Fibroblast of lung (primary cell): Measurements from ENCODE around the gene ENG. TPM values are rescaled to one million over a fixed set of nuclear protein-coding genes. Genes with fewer than 3 reads are reported as not detected.

ENCODE experiments used
- DNase-seq, 2 donors: peaks; one replicate each; pipeline versions ENCODE4 v3.0.0 to v3.0.0-alpha.2; 2010; ENCODE audit warnings: low read depth in 2 of 2
- H2AFZ ChIP-seq: 2 replicates; pipeline ENCODE4 v1.5.1; 2012; ENCODE audit warnings: low read length, control low read depth, inconsistent platforms
- H3K27ac ChIP-seq: 2 replicates; pipeline ENCODE4 v1.5.1; 2011; ENCODE audit warnings: low read length, control low read depth; ENCODE audit not compliant: insufficient read depth
- H3K27me3 ChIP-seq: 2 replicates; pipeline ENCODE4 v1.5.1; 2011; ENCODE audit warnings: mild to moderate bottlenecking, low read length; ENCODE audit not compliant: control insufficient read depth, insufficient read depth
- H3K36me3 ChIP-seq: 2 replicates; pipeline ENCODE4 v1.5.1; 2011; ENCODE audit warnings: low read length; ENCODE audit not compliant: control insufficient read depth, insufficient read depth
- H3K4me1 ChIP-seq: 2 replicates; pipeline ENCODE4 v1.5.1; 2011; ENCODE audit warnings: low read length; ENCODE audit not compliant: control insufficient read depth, insufficient read depth; ENCODE audit errors: extremely low read depth
- H3K4me2 ChIP-seq: 2 replicates; pipeline ENCODE4 v1.5.1; 2011; ENCODE audit warnings: low read length, control low read depth; ENCODE audit not compliant: insufficient read depth; ENCODE audit errors: extremely low read depth
- H3K4me3 ChIP-seq, 4 experiments: fragments of 200-600 bp in 1 of 4; sonication (generic) in 1 of 4; replicated peaks in 1 of 4; 2 replicates each; pipeline ENCODE4 v1.5.1; 2011 to 2016; ENCODE audit warnings: low read length in 4 of 4, low read depth in 3 of 4, mild to moderate bottlenecking in 3 of 4, control low read depth in 2 of 4, inconsistent platforms in 1 of 4, mixed read lengths in 1 of 4; ENCODE audit not compliant: insufficient read depth in 1 of 4; ENCODE audit errors: control extremely low read depth in 1 of 4
- H3K79me2 ChIP-seq: 2 replicates; pipeline ENCODE4 v1.5.1; 2012; ENCODE audit warnings: mild to moderate bottlenecking, low read length, inconsistent platforms; ENCODE audit not compliant: control insufficient read depth, insufficient read depth
- H3K9ac ChIP-seq: 2 replicates; pipeline ENCODE4 v1.5.1; 2011; ENCODE audit warnings: mild to moderate bottlenecking, low read length, control low read depth; ENCODE audit not compliant: insufficient read depth
- H3K9me3 ChIP-seq: 2 replicates; pipeline ENCODE4 v1.5.1; 2012; ENCODE audit warnings: low read depth, low read length; ENCODE audit not compliant: control insufficient read depth, insufficient read depth
- H4K20me1 ChIP-seq: 2 replicates; pipeline ENCODE4 v1.5.1; 2011; ENCODE audit warnings: low read length; ENCODE audit not compliant: control insufficient read depth, insufficient read depth; ENCODE audit errors: extremely low read depth
- EZH2 ChIP-seq: IDR thresholded peaks from 2 replicates; pipeline ENCODE4 v1.5.1; 2012; ENCODE audit warnings: low read length, control low read depth, mild to moderate bottlenecking; ENCODE audit errors: missing control alignments
- polyA plus RNA-seq, 2 donors: library from polyadenylated mRNA; depleted of rRNA in 1 of 2; stranded (reverse) in 1 of 2; unstranded in 1 of 2; fragments of >200 nt; gene quantifications; 2 replicates each; pipeline ENCODE4 v1.2.1, GENCODE V29; 2011 to 2012; ENCODE audit warnings: missing spikeins in 1 of 2
- total RNA-seq: library from RNA; depleted of rRNA; stranded (reverse); fragments of >200 nt; gene quantifications from 2 replicates; pipeline ENCODE4 v1.2.1, GENCODE V29; 2014
- TF ChIP-seq, protein P1 (sequence below), 2 donors: IDR thresholded peaks in 1 of 2; conservative IDR thresholded peaks in 1 of 2; 1 replicate in 1 of 2; 2 replicates in 1 of 2; pipeline ENCODE4 v1.5.1; 2011 to 2012; ENCODE audit warnings: low read length in 2 of 2, control low read depth in 1 of 2, inconsistent platforms in 1 of 2, low read depth in 1 of 2, mild to moderate bottlenecking in 1 of 2

The ENG gene
- total and polyA plus RNA-seq, 2 donors (not counting 1 experiment from before 2014, with no cell fraction given): 30.4 to 59.0 TPM

DNA sequence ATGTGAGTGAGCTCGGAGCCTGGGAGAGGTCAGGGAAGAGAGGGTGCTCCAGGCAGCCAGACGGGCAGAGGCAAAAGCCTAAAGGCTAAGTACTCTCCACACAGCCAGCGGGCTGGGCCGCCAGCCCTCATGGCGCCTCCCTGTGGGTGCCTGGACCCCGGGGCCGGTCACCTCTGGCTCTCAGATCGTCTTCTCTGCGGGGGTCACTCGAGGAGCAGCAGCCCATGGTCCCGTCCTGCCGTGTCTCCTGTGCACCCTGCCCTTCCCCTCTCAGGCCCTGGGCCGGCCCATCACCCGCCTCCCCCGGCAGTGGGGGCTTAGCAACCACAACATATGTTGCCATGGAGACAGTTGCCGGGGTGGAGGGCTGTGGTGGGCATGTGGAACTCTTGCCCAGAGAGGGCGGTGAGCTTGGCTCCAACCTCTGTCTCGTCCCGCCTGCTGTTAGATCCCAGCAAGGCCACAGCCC lies 18.8 kb upstream of the ENG start:
- H3K27me3 ChIP-seq: no peaks in the 10 kb centered on the region
- peaks cover 20% of the 10 kb centered on the region for H3K4me1 ChIP-seq
- DNase-seq: peak in 1 of 2 donors; percentile 27
- H3K79me2 ChIP-seq: peaks cover 11% of the 10 kb centered on the region
- H3K36me3 ChIP-seq: peaks cover 20% of the 10 kb centered on the region
- no peaks in the 10 kb centered on the region for H3K9me3 ChIP-seq
- no peak overlapping the region for H3K4me3 ChIP-seq
- H2AFZ ChIP-seq: no peak overlapping the region
- H3K9ac ChIP-seq: no peak overlapping the region
- no peak for TF ChIP-seq EZH2
- TF ChIP-seq, protein P1, sequence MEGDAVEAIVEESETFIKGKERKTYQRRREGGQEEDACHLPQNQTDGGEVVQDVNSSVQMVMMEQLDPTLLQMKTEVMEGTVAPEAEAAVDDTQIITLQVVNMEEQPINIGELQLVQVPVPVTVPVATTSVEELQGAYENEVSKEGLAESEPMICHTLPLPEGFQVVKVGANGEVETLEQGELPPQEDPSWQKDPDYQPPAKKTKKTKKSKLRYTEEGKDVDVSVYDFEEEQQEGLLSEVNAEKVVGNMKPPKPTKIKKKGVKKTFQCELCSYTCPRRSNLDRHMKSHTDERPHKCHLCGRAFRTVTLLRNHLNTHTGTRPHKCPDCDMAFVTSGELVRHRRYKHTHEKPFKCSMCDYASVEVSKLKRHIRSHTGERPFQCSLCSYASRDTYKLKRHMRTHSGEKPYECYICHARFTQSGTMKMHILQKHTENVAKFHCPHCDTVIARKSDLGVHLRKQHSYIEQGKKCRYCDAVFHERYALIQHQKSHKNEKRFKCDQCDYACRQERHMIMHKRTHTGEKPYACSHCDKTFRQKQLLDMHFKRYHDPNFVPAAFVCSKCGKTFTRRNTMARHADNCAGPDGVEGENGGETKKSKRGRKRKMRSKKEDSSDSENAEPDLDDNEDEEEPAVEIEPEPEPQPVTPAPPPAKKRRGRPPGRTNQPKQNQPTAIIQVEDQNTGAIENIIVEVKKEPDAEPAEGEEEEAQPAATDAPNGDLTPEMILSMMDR (conservative IDR thresholded peaks at IDR 0.05 in 1 of 2, IDR thresholded peaks at IDR 0.05 in 1 of 2; ENCODE audit: low read depth in 1 of 2, low read length in 2 of 2): no peak
- no peak overlapping the region for H3K27ac ChIP-seq
- no peak overlapping the region for H3K4me2 ChIP-seq
- no peaks in the 10 kb centered on the region for H4K20me1 ChIP-seq

DNA sequence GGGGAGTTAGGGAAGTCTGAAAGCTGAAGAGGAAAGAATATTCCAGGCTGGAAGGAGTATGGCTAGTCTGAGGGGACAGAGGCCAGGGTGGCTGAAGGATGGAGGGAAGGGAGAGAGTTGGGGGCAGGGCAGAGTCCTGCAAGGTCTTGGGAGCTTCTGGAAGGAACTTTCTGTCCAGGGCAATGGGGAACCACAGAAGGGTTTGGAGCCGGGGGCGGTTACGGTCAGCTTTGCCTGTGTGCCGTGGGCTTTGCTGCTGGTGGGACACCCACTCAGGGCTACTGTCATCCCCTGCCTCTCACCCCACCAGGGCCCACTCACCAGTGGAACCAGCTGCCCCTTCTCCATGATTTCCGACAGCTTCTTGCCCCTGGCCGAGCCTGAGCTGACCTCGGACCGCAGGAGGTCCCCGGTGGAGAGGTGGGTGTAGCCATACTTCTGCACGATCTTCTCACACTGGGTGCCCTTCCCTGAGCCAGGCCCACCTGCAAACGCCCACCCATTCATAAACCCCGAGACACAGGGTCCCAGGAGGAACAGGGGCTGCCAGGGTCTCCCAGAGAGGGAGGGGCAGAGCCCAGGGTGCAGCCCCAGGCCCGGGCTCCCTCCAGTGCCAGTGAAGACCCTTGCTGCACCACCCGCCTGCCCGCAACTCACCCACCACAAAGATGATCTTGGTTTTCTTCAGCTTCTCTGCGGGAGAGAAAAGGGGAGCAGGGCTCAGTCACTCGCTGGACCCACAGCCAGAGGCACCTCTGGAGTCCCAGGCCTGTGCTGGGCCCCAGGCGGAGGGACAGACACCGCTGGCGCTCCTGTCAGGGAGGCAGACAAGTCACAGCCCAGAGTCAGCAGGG lies 18.1 kb upstream of the ENG start:
- no peak overlapping the region for H3K27ac ChIP-seq
- no peak overlapping the region for H3K4me2 ChIP-seq
- H3K9me3 ChIP-seq: no peaks in the 10 kb centered on the region
- DNase-seq: no peak
- H3K4me1 ChIP-seq: peaks cover 17% of the 10 kb centered on the region
- no peak overlapping the region for H2AFZ ChIP-seq
- H3K79me2 ChIP-seq: peaks cover 11% of the 10 kb centered on the region
- no peak overlapping the region for H3K4me3 ChIP-seq
- peaks cover 23% of the 10 kb centered on the region for H3K36me3 ChIP-seq
- no peaks in the 10 kb centered on the region for H3K27me3 ChIP-seq
- no peak for TF ChIP-seq EZH2
- TF ChIP-seq, protein P1 (conservative IDR thresholded peaks at IDR 0.05 in 1 of 2, IDR thresholded peaks at IDR 0.05 in 1 of 2; ENCODE audit: low read depth in 1 of 2, low read length in 2 of 2): no peak
- H3K9ac ChIP-seq: no peak overlapping the region
- no peaks in the 10 kb centered on the region for H4K20me1 ChIP-seq

DNA sequence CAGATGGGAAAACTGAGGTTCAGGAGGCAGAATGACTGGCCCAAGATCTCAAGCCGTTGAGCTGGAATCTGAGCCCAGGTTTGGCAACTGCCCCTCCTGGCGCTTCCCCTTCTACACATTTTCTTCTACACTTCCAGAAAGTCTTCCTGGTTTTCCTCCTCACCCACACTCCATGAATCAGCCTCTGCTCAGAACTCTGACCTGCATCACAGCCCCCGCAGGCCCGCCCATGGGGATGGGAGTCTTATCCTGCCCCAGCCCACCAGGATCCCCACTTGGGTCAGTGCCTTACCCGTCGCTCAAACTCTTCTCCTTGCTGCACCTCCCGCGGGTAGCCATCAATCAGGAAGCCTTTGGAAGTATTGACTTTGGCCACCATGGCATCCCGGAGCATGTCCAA lies 17.1 kb upstream of the ENG start:
- Histone ChIP-seq H3K9ac (no peak overlapping the region), H3K27me3 (no peaks in the 10 kb centered on the region), H3K9me3 (no peaks in the 10 kb centered on the region), H3K79me2 (peaks cover 7% of the 10 kb centered on the region), H3K4me2 (no peak overlapping the region), H3K4me1 (peaks cover 17% of the 10 kb centered on the region), H2AFZ (no peak overlapping the region), H3K27ac (no peak overlapping the region), H3K4me3 (no peak overlapping the region), H4K20me1 (no peaks in the 10 kb centered on the region), H3K36me3 (peaks cover 30% of the 10 kb centered on the region)
- peak in 1 of 2 donors; percentile 27 for DNase-seq
- TF ChIP-seq, protein P1 (conservative IDR thresholded peaks at IDR 0.05 in 1 of 2, IDR thresholded peaks at IDR 0.05 in 1 of 2; ENCODE audit: low read depth in 1 of 2, low read length in 2 of 2): no peak
- no peak for TF ChIP-seq EZH2
